ENCODE measurements around the gene NEAT1.
"Not testable (repeated sequence)": the region's sequence is repeated elsewhere in the genome, so short reads cannot be mapped to it uniquely, and the experiment has no call there.

The NEAT1 gene

GRCh38 chr11:65410936-65411680 is 11.5 kb upstream of the NEAT1 start:
- no peak for FAIRE-seq
- TF ChIP-seq CTCF (IDR thresholded peaks at IDR 0.05; ENCODE audit: insufficient read depth, missing control alignments): no peak
- no peak for DNase-seq (ENCODE audit: insufficient read length, low spot score)

DNA sequence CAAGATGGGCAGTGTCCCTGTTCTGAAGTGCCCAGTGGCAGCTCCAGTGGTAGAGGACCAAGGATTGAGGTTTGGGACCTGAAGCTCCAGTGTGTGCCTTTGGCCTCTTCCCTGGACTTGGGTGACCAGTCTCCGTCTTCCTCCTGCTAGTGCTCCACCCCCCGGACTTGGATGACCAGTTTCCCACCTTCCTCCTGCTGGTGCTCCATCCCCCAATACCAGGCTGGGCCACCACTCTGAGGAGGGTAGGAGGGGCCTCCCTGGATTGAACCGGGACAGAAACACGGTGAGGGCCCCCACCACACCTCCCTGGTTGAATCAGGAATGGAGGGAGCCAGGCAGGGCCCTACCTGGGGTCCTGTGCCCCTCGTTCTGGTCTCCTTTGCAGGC is 10.9 kb upstream of the NEAT1 start:
- DNase-seq (ENCODE audit: insufficient read length, low spot score) (no peak), FAIRE-seq (no peak)
- TF ChIP-seq CTCF (IDR thresholded peaks at IDR 0.05; ENCODE audit: insufficient read depth, missing control alignments): no peak

GRCh38 chr11:65412271-65413076 is 10.1 kb upstream of the NEAT1 start:
- DNase-seq (ENCODE audit: insufficient read length, low spot score) (no peak), FAIRE-seq (no peak)
- no peak for TF ChIP-seq CTCF (IDR thresholded peaks at IDR 0.05; ENCODE audit: insufficient read depth, missing control alignments)

DNA sequence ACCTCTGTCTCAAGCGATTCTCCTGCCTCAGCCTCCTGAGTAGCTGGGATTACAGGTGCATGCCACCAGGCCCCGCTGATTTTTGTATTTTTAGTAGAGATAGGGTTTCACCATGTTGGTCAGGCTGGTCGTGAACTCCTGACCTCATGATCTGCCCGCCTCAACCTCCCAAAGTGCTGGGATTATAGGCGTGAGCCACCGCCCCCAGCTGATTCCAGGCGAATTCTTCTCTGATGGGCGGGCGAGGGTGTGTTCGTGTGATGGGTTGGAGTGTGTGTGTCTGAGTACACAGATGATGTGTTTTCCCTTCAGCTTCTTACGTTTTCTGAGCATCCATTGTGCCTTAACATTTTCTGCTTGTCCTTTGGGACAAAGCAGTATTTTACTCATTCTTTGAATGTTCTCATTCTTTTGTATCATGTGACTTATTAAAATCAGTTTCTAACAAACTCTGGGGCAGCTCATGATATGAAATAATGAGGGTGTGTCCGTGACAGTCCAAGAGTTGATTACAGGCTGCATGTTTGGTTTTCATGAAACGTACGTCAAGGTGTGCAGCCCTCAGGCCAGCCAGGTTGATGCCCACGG is 9.4 kb upstream of the NEAT1 start:
- not testable (repeated sequence) for FAIRE-seq; DNase-seq (ENCODE audit: insufficient read length, low spot score)

DNA sequence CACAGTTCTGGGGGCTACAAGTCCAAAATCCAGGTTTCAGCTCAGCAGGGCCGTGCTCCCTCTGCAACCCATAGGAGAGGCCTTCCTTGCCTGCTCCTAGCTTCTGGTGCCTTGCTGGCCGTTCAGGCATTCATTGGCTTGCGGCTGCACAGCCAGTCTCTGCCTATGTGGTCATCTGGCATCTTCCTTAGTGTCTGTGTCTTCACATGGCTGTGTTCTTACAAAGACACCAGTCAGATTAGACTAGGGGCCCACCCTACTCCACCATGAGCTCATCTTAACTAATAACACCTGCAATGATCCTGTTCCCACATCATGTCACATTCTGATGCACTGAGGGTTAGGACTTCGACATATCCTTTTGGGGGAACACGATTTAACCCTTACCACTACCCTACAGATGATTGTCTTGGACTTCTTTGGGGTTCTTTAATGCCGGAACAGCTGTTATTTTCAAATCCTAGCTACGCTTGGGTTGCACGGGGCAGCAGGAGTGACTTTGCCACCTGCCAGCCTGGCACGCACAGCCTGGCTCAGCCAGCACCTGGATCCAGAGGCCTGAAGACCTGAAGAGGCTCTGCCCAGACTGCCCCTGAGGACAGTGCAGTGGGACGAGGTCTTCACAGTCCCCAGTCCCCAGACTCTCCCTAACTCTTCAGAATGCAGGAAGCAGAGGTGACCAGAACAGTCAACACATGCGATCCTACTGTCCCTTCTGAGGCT is 7.7 kb upstream of the NEAT1 start:
- DNase-seq (ENCODE audit: insufficient read length, low spot score) (no peak), FAIRE-seq (no peak)
- no peak for TF ChIP-seq CTCF (IDR thresholded peaks at IDR 0.05; ENCODE audit: insufficient read depth, missing control alignments)

DNA sequence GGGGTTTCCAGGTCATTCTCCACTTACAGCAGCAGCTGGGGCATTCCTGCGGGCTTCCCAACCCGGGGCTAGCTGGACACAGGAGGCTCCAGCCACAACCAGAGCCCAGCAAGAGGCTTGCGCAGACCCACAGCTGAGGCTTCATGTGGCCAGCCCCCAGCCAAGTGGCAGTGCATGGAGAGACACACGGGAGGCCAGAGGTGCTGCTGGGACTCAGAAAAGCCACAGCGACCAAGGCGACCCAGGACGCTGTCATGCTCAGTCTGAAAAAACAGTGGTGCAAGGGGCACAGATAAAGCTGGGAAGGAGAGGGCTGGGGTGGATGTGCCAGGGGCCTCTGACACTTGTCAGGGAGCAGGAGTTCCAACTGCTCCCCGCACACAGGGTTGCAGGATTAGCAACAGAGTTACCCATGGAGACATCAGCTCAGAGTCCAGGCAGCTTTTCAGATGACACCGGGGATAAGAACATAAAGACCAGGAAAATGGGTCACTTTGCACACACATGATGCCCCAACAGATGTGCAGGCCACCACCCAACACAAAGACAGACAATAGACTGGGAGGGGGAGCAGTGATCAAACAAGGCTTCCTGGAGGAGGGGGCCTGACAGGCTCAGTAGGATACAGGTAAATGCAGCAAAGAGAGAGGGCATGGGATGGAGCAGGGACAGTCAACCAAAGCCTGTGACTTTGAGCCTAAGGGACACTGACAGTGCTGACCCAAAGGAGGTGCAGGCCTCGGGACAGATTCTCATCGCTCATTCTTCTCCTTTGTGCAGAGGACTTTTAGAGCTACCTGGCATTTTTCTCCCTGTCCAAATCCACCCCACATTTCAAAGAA is 6.9 kb upstream of the NEAT1 start:
- no peak for TF ChIP-seq CTCF (IDR thresholded peaks at IDR 0.05; ENCODE audit: insufficient read depth, missing control alignments)
- DNase-seq (ENCODE audit: insufficient read length, low spot score) (no peak), FAIRE-seq (no peak)
